Measurements from ENCODE around the gene SMARCD1.
A peak's percentile ranks its signal among the peaks of the same experiment; 100 is the strongest.
"Not testable (repeated sequence)": the region's sequence is repeated elsewhere in the genome, so short reads cannot be mapped to it uniquely, and the experiment has no call there.

SMARCD1 gene

GRCh38 chr12:50081096-50081808, 3.9 kb upstream of the SMARCD1 start:
- H3K4me2 ChIP-seq (ENCODE audit: low read depth, low read length, poor library complexity, severe bottlenecking) = no peak overlapping the region
- H3K9ac ChIP-seq (ENCODE audit: low read length) = no peak overlapping the region
- H3K36me3 ChIP-seq (ENCODE audit: low read length) = no peaks in the 10 kb centered on the region

GRCh38 chr12:50082644-50083043, 2.5 kb upstream of the SMARCD1 start:
- H3K4me2 ChIP-seq (ENCODE audit: low read depth, low read length, poor library complexity, severe bottlenecking) = no peak overlapping the region
- no peak overlapping the region for H3K27ac ChIP-seq (ENCODE audit: low read depth, low read length)

More at GRCh38 chr12:50081096-50081808, 3.9 kb upstream of the SMARCD1 start:
- Histone ChIP-seq H2AFZ (ENCODE audit: low read depth, low read length, severe bottlenecking) (no peak overlapping the region), H3K9me3 (ENCODE audit: insufficient read depth, low read length) (no peaks in the 10 kb centered on the region), H3F3A (ENCODE audit: insufficient read depth) (peaks cover 12% of the 10 kb centered on the region), H3K27ac (ENCODE audit: low read depth, low read length) (no peak overlapping the region), H3K4me3 (ENCODE audit: insufficient read depth, low read length, poor library complexity, severe bottlenecking) (no peak overlapping the region), H3K9me2 (replicated peaks; ENCODE audit: insufficient read depth, low read length) (no peaks in the 10 kb centered on the region), H4K20me1 (ENCODE audit: low read depth, low read length) (no peaks in the 10 kb centered on the region), H3K27me3 (ENCODE audit: low read length) (no peaks in the 10 kb centered on the region), H3K79me2 (ENCODE audit: insufficient read depth, low read length) (no peaks in the 10 kb centered on the region; the same call in 1 of the 2 replicates)
- no peak for TF ChIP-seq EZH2phosphoT487 (conservative IDR thresholded peaks at IDR 0.05; ENCODE audit: low read length)
- TF ChIP-seq, protein P1, sequence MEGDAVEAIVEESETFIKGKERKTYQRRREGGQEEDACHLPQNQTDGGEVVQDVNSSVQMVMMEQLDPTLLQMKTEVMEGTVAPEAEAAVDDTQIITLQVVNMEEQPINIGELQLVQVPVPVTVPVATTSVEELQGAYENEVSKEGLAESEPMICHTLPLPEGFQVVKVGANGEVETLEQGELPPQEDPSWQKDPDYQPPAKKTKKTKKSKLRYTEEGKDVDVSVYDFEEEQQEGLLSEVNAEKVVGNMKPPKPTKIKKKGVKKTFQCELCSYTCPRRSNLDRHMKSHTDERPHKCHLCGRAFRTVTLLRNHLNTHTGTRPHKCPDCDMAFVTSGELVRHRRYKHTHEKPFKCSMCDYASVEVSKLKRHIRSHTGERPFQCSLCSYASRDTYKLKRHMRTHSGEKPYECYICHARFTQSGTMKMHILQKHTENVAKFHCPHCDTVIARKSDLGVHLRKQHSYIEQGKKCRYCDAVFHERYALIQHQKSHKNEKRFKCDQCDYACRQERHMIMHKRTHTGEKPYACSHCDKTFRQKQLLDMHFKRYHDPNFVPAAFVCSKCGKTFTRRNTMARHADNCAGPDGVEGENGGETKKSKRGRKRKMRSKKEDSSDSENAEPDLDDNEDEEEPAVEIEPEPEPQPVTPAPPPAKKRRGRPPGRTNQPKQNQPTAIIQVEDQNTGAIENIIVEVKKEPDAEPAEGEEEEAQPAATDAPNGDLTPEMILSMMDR (IDR thresholded peaks at IDR 0.05; ENCODE audit: insufficient read depth, low read length, poor library complexity, severe bottlenecking) = no peak

GRCh38 chr12:50083301-50083700, 1.8 kb upstream of the SMARCD1 start:
- Histone ChIP-seq H2AFZ (ENCODE audit: low read depth, low read length, severe bottlenecking) (no peak overlapping the region), H3K4me3 (ENCODE audit: insufficient read depth, low read length, poor library complexity, severe bottlenecking) (no peak overlapping the region), H4K20me1 (ENCODE audit: low read depth, low read length) (no peaks in the 10 kb centered on the region), H3K9me3 (ENCODE audit: insufficient read depth, low read length) (no peaks in the 10 kb centered on the region), H3K9me2 (replicated peaks; ENCODE audit: insufficient read depth, low read length) (no peaks in the 10 kb centered on the region), H3K9ac (ENCODE audit: low read length) (no peak overlapping the region), H3K79me2 (ENCODE audit: insufficient read depth, low read length) (no peaks in the 10 kb centered on the region; the same call in 1 of the 2 replicates), H3K4me2 (ENCODE audit: low read depth, low read length, poor library complexity, severe bottlenecking) (no peak overlapping the region), H3K36me3 (ENCODE audit: low read length) (no peaks in the 10 kb centered on the region), H3F3A (ENCODE audit: insufficient read depth) (peaks cover 23% of the 10 kb centered on the region), H3K27me3 (ENCODE audit: low read length) (no peaks in the 10 kb centered on the region), H3K27ac (ENCODE audit: low read depth, low read length) (no peak overlapping the region)
- no peak for TF ChIP-seq EZH2phosphoT487 (conservative IDR thresholded peaks at IDR 0.05; ENCODE audit: low read length)
- TF ChIP-seq, protein P1 (IDR thresholded peaks at IDR 0.05; ENCODE audit: insufficient read depth, low read length, poor library complexity, severe bottlenecking) = no peak

More at GRCh38 chr12:50082644-50083043, 2.5 kb upstream of the SMARCD1 start:
- peaks cover 16% of the 10 kb centered on the region for H3F3A ChIP-seq (ENCODE audit: insufficient read depth)
- no peaks in the 10 kb centered on the region for H3K9me3 ChIP-seq (ENCODE audit: insufficient read depth, low read length)
- no peak overlapping the region for H2AFZ ChIP-seq (ENCODE audit: low read depth, low read length, severe bottlenecking)
- TF ChIP-seq, protein P1 (IDR thresholded peaks at IDR 0.05; ENCODE audit: insufficient read depth, low read length, poor library complexity, severe bottlenecking) = no peak
- no peak for TF ChIP-seq EZH2phosphoT487 (conservative IDR thresholded peaks at IDR 0.05; ENCODE audit: low read length)
- H3K4me3 ChIP-seq (ENCODE audit: insufficient read depth, low read length, poor library complexity, severe bottlenecking) = no peak overlapping the region
- H4K20me1 ChIP-seq (ENCODE audit: low read depth, low read length) = no peaks in the 10 kb centered on the region
- H3K9me2 ChIP-seq (replicated peaks; ENCODE audit: insufficient read depth, low read length) = no peaks in the 10 kb centered on the region
- no peaks in the 10 kb centered on the region for H3K36me3 ChIP-seq (ENCODE audit: low read length)
- no peaks in the 10 kb centered on the region for H3K27me3 ChIP-seq (ENCODE audit: low read length)
- no peak overlapping the region for H3K9ac ChIP-seq (ENCODE audit: low read length)
- H3K79me2 ChIP-seq (ENCODE audit: insufficient read depth, low read length) = no peaks in the 10 kb centered on the region; the same call in 1 of the 2 replicates

DNA sequence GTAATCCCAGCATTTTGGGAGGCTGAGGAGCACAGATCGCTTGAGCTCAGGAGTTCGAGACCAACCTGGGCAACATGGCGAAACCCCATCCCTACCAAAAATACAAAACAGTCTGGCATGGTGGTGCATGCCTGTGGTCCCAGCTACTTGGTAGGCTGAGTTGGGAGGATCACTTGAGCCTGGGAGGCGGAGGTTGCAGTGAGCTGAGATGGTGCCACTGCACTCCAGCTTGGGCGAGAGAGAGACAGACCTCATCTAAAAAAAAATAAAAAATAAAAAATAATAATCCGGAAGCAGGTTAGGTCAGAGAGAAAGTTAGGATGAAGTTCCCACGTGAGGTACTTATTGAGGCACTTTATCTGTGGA, 750 bp upstream of the SMARCD1 start:
- Histone ChIP-seq H3K9ac (ENCODE audit: low read length) (peak overlapping the region; percentile 73), H3K4me3 (ENCODE audit: insufficient read depth, low read length, poor library complexity, severe bottlenecking) (peak overlapping the region; percentile 81), H3K4me2 (ENCODE audit: low read depth, low read length, poor library complexity, severe bottlenecking) (peak overlapping the region; percentile 73), H2AFZ (ENCODE audit: low read depth, low read length, severe bottlenecking) (peak overlapping the region; percentile 84), H3K27ac (ENCODE audit: low read depth, low read length) (peak overlapping the region; percentile 77), H3F3A (ENCODE audit: insufficient read depth) (peaks cover 27% of the 10 kb centered on the region)
- not testable (repeated sequence) for H3K9me3 ChIP-seq (ENCODE audit: insufficient read depth, low read length); H3K36me3 ChIP-seq (ENCODE audit: low read length); H3K9me2 ChIP-seq (replicated peaks; ENCODE audit: insufficient read depth, low read length); H4K20me1 ChIP-seq (ENCODE audit: low read depth, low read length); H3K79me2 ChIP-seq (ENCODE audit: insufficient read depth, low read length); H3K27me3 ChIP-seq (ENCODE audit: low read length)

Measured in SU-DHL-6 (cell line).